Epithelial cell of proximal tubule (primary cell): ENCODE results near the gene OR5D18. TPM values are rescaled to one million over a fixed set of nuclear protein-coding genes. Genes with fewer than 3 reads are reported as not detected.
"Not testable (repeated sequence)": the region's sequence is repeated elsewhere in the genome, so short reads cannot be mapped to it uniquely, and the experiment has no call there.

Experiments
- DNase-seq: peaks from one replicate; pipeline ENCODE4 v3.0.0-alpha.2; 2011; ENCODE audit warnings: low read depth
- H3K4me3 ChIP-seq: 2 replicates; pipeline ENCODE4 v1.5.1; 2011; ENCODE audit warnings: low read depth, mild to moderate bottlenecking, low read length
- CTCF ChIP-seq: conservative IDR thresholded peaks from 2 replicates; pipeline ENCODE4 v1.5.1; 2012; ENCODE audit warnings: low read depth, mild to moderate bottlenecking, low read length
- total RNA-seq: library from RNA; depleted of rRNA; stranded (reverse); fragments of >200 nt; gene quantifications from 2 replicates; pipeline ENCODE4 v1.2.3, GENCODE V29; 2015

OR5D18 gene
- total RNA-seq, 1 donor from 2014 or later, result not detected

DNA sequence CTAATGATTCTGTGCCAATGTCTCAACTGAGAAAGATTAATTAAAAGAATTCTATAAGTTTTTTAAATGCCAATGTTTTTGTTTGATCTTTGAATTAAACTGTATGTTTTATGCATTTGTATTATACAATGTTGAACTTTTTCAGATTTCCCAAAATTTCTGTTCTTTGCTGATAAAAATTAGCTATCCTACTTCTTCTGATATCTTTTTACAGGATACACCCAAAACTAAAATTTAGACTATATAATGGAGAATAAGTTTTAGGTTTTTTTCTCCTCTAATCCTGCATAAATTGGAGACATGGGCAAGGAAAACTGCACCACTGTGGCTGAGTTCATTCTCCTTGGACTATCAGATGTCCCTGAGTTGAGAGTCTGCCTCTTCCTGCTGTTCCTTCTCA lies 7.5 kb downstream of the OR5D18 start, which contains the start of gene OR5L2:
Gene OR5L2 (plus strand): TSS at position 301 of the 400 bp plus-strand sequence. CDS start 0 bp downstream, at position 301.
- no peak for TF ChIP-seq CTCF
- no peak for DNase-seq
- no peak within 1 kb of the TSS for H3K4me3 ChIP-seq

- DNase-seq, result no peak
- no peak for TF ChIP-seq CTCF
Measured at GRCh38 chr11:55838452-55838851, 19.0 kb downstream of the OR5D18 start, which contains the start of gene OR5D16. OR5D16 (plus strand) TSS chr11:55838752; CDS start chr11:55838752, 0 bp downstream.

GRCh38 chr11:55847453-55847852 lies 28.0 kb downstream of the OR5D18 start:
- TF ChIP-seq CTCF, result no peak
- no peak for DNase-seq
- H3K4me3 ChIP-seq, result no peak overlapping the region

More at GRCh38 chr11:55838452-55838851, 19.0 kb downstream of the OR5D18 start, which contains the start of gene OR5D16:
- H3K4me3 ChIP-seq, result no peak within 1 kb of the TSS

DNA sequence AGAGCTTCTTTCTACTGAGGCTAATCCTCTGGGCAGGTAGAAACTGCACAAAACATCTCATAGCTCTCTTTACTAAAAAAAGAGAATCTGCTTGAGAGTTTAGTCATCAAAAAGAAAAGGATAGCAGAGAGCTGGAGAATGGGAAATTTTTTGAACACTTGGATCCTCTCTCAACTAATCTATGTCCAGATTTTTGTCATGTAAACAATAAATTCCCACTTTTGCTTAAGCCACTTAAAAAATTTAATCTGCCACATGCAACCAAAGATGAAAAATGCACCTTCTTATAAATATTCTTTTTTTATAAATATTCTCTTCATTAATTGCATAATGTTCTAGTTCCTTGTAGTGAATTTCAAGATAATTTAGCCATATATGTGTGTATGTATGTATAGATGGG lies 29.6 kb downstream of the OR5D18 start:
- TF ChIP-seq CTCF, result no peak
- no peak for DNase-seq
- H3K4me3 ChIP-seq, result no peak overlapping the region

DNA sequence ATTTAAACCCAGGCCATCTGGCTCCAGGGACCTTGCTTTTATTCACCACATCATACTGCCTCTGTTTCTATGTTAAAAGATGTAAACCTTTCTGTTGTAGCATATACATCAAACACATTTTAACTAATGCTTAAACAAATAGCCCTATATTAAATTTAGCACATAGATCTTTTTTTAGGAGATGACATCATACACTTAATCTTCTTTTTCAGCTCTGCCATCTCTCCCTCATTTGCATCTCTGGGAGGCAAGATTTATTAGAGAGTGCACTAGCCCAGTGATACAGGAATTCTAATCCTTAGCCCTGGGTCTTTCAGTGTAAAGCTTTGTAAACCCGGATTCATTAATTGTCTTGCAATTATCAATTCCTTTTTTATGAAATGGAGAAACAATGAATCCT lies 32.7 kb downstream of the OR5D18 start:
- no peak overlapping the region for H3K4me3 ChIP-seq
- TF ChIP-seq CTCF, result no peak
- no peak for DNase-seq

DNA sequence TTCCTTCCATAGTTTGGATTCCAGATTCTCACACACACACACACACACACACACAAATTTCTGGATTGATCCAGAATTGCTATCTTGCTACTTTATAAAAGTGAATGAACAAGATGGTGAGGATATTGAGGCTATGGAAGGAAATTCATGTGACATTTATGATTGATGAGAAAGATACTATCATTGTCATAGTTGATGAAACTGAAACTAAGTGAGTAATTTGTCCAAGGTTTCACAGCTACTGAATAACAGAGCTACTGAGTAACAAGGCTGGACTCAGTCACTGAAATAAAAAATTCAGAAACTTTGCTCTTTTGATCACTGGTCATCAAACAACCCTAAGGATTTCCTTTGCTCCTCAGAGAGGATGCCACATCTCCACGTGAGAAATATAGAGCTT lies 35.3 kb downstream of the OR5D18 start:
- TF ChIP-seq CTCF, result no peak
- no peak for DNase-seq
- H3K4me3 ChIP-seq, result no peak overlapping the region

DNA sequence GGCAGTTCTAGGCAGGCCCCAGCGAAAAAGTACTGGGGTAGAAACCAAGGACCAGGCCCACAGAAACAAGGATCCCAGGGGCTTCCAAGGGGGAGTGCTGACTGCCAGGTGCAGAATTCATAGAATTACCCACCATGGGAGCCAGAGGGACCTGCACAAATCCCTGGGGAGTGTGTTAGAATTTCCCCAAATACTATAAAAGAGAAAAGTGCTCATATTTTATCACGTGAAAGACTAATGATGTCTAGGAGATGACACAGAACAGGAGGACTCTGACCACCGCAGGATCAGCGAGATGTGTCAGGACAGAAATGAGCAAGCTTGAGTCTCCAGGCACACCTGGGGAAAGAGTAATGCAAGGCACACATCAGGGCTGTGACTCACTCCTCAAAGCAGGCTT lies 47.9 kb downstream of the OR5D18 start:
- not testable (repeated sequence) for DNase-seq, H3K4me3 ChIP-seq

Other genes starting within 250 kb of the OR5D18 start
- not detected in 2 replicates for gene OR4C16, start 247.5 kb upstream of the OR5D18 start, total RNA-seq
- gene OR4C11, start 212.0 kb upstream of the OR5D18 start, total RNA-seq, result not detected in 2 replicates
- gene OR4P4, start 184.5 kb upstream of the OR5D18 start, total RNA-seq, result not detected in 2 replicates
- gene OR4S2, start 171.3 kb upstream of the OR5D18 start, total RNA-seq, result not detected in 2 replicates
- not detected in 2 replicates for gene OR4C6, start 157.4 kb upstream of the OR5D18 start, total RNA-seq
- not detected in 2 replicates for gene OR5D13, start 46.2 kb upstream of the OR5D18 start, total RNA-seq
- gene OR5D14, start 24.1 kb upstream of the OR5D18 start, total RNA-seq, result not detected in 2 replicates
- not detected in 2 replicates for gene OR5L1, start 8.3 kb upstream of the OR5D18 start, total RNA-seq
- not detected in 2 replicates for gene OR5L2, start 7.6 kb downstream of the OR5D18 start, total RNA-seq
- not detected in 2 replicates for gene OR5D16, start 19.1 kb downstream of the OR5D18 start, total RNA-seq
- not detected in 2 replicates for gene TRIM51, start 63.7 kb downstream of the OR5D18 start, total RNA-seq
- not detected in 2 replicates for gene OR5W2, start 95.0 kb downstream of the OR5D18 start, total RNA-seq
- not detected in 2 replicates for gene OR5I1, start 116.8 kb downstream of the OR5D18 start, total RNA-seq
- gene OR10AG1, start 150.3 kb downstream of the OR5D18 start, total RNA-seq, result not detected in 2 replicates
- gene OR5F1, start 175.0 kb downstream of the OR5D18 start, total RNA-seq, result not detected in 2 replicates
- gene OR5AS1, start 208.0 kb downstream of the OR5D18 start, total RNA-seq, result not detected in 2 replicates